Measurements from ENCODE around the gene CLPTM1L.

The CLPTM1L gene

GRCh38 chr5:1270933-1271914, 73.7 kb downstream of the CLPTM1L start:
- no peak for DNase-seq

GRCh38 chr5:1270426-1270825, 74.5 kb downstream of the CLPTM1L start:
- no peak for DNase-seq

- DNase-seq = no peak
These were observed 76.2 kb downstream of the CLPTM1L start for GRCh38 chr5:1268666-1269065.

GRCh38 chr5:1268056-1268455, 76.8 kb downstream of the CLPTM1L start:
- DNase-seq = no peak
